Measurements from ENCODE around the gene PALM3.

Gene PALM3, protein sequence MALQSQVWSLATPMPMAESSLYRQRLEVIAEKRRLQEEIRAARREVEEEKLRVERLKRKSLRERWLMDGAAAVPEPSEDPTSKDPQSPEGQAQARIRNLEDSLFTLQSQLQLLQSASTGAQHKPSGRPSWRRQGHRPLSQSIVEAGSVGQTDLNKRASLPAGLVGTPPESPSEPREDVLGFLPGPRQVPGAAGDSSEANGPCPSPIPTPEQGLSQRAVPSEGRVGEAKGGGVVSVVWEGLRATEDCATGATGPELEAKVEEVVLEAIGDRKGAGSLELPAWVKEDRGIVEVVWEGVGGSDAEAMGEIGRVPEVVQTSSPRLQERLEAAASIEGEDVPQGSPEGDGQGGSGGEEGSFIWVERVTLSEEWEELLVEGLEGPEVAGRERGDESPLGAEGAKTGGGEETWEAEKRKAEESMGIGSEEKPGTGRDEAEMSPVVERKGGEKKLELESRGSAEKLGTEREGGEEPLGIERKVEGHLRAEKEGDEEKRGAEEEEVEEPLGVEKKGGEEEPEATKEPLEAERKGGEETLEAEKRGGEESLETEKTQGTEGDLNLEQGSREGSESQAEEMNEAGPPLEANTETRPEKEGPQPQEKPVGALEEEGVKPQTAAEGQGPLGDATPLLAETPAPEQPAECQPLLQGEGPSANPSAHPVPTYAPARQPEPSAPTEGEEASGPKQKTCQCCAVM

DNA sequence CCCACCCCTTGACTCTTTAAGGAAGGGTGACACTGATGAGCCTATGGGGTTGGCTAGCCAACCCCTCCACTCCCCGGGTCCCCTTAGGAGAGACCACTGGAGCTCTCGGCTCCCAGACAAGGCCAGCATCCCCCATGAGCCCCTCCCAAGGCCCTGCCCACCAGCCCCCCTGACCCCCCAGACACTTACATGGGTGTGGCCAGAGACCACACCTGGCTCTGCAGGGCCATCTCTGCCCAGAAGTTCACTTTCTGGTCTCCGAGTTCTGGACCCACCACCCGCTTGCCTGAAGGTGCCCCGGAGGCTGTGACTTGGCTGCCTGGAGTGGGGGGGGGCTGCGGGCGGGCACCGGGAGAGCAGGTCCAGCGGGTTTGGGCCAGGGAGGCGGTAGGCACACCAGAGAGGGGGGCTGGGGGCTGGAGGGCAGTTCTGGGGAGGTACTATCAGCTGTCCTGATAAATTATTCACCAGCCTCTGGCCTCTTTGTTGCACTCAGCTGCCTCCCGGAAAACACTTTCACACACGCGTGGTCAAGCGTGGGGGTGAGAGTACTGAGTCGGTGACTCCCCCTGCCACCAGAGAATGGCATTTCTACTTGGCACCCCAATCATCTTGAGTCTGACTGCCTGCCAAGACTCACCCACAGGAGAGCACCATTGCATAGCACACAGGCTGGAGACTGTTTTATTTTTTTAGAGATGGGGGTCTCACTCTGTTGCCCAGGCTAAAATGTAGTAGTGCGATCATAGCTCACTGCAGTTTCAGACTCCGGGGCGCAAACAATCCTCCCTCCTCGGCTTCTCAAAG, at the start of gene PALM3:
PALM3 (minus strand) TSS at position 326 of the 807 bp plus-strand sequence; CDS start at position 230, 96 bp downstream.
- no peak for DNase-seq

DNA sequence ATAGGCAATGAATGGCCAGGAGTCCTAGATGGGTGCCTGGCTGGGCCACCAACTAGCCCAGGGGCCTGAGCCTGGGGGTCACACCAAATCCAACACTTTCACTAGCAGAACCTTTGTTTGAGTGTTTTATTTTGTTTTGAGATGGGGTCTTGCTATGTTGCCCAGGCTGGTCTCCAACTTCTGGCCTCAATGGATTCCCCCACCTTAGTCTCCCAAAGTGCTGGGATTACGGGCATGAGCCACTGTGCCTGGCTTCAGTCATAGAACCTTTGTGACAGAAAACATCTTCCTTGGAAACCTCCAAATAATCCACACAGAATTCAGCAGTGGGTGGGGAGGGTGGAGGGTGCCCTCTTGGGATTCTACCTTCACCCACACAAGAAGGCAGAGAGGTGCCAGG, 49.6 kb upstream of the PALM3 start:
- no peak for DNase-seq

DNA sequence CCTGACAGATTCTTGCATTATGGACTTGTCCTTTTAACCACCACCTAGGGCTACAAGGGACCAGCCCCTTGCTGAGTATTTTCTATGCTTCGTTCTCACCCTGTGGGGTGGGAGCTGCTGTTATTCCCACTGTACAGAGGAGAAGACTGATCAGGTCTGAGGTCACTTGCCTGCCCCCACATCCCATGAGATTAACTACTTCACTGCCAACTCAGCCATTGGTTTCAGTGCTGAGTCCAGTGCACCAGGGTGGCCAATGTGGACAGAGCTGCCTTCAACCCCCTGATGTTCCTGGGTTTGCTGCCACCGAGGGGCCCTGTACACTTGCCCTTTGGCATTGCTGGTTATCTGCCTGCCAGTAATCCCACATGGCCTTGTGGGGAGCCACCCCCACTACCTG, 48.8 kb upstream of the PALM3 start:
- DNase-seq: no peak

DNA sequence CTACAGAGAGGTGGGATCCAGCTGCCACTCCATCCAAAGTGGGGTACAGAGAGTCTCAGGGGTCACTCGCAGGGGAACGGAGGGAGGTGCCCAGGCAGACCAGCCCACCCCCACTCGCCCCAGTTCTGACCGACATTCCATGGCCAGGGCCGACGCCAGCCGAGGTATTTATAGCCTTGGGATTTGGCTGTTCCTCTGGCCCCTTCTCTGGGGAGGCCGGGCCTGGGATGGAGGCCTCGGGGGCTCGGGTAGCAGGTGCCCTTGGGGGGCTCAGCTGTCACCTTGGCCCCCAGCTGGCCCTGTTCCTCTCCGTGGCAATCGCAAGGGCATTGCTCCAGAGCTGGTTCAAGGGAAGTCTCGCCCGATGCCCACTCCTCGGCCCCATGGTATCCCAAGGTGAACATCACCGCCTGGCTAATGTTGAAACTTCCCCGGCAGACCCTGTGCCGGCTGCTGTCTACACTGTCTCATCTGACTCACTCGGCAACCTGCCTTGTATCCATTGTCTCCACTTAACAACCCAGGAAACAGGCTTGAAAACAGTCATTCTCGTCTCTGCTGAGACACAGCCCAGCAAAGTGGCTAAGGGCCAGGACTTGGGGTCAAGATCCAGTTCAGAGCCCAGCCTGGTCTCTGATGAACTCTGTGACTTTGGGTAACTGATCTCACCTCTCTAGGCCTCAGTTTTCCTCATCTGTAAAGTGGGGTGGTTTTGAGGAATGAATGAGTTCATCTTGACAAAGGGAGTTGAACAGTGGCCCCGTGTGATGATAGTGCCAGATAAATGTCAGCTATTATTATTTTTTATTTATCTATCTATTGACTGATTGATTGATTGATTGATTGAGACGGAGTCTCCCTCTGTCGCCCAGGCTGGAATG, 45.9 kb upstream of the PALM3 start:
- no peak for DNase-seq

DNA sequence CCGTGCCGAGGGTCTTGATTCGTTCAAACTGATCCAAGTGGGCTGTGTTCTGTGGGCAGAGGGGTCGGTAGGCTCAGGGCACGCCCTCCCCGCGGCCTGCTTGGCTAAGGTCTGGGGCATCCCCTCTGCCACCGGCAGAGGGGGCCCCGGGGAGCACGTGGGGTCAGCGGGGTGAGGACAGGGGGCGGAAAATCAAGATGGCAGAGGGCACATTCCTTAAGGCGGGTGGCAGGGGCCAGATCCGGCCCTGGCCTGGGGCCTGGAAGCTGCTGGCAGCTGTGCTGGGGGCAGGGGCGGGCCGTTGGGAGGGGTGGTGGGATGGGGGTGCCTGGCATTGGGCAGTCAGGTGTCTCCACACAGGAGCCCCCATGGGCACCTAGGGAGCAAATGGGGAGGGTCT, 45.0 kb upstream of the PALM3 start:
- DNase-seq: no peak

DNA sequence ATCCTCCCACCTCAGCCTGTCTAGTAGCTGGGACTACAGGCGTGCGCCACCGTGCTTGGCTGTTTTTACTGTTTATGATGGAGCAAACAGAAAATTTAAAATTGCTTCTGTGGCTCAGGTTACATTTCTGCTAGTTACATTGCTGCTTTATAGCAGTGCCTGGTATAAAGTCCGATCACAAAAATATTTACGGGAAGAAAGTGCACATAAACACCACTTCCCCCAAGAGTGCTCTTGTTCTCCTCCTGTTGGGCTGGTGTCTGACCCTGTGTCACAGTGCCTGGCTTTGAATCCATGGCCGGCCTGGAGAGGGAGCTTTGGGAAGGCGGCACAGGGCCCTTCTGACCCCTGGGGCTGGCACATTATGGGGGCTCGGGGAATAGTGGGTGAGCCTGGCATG, 43.8 kb upstream of the PALM3 start:
- no peak for DNase-seq

DNA sequence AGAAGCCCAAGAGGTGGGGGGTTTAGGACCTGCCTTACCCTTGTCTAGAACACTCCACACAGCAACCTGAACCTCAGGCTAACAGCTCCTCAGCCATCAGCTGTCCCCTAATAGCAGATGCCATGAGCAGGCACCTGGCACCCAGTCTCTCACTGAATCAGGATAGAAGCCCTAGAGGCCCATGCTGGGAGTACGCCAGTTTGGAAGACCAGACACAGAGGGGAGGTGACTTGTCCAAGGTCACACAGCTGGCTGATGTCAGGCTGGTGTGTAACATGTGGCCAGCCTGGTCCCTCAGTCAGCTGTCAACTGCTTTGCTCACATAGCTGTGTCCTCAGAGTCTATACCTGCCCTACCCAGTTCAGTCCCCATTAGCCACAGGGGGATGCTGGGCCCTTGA, 41.4 kb upstream of the PALM3 start:
- DNase-seq: no peak

DNA sequence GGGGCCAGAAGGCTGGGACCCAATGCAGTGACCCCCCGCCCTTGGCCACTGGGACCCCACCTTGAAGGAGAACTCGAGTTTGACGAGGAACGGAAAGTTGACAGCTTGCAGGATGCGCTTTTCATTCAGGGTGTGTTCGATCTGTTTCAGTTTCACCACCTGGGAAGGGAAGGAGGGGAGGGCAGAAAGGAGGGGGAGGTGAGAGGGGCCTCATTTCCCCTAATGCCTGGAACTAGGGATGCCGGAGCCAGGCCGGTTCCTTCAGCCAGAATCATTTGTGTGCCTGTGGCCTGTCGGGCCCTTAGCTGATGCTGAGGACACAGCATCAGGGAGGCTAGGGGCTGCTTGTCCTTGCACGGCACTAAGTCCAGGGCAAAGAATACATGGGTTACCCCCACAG, 40.9 kb upstream of the PALM3 start:
- DNase-seq: no peak

DNA sequence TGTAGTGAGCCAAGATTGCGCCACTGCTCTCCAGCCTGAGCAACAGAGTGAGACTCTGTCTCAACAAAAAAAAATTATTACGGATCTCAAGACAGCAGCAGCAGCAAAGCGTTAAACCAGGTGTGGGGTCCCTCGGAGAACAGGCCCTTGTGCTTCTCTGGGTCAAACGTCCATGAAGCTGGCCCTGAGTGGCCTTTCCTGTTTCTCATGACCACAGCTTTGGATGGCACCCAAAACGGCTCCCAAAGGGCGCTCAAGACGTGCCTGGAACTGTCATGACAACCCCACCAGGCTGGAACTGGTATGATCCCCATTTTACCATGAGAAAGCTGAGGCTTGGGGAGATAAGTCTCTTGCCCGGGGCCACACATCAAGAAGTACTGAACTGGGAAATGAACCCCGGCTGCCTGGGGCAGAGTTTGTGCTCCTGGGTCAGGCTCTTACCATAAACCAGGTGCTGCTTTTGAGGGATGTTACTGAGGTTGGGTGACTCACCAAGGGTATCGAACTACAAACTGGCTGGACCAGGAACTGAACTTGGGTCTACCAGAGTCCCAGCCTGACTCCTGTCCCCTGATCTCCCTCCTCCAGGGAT, 40.3 kb upstream of the PALM3 start:
- no peak for DNase-seq

DNA sequence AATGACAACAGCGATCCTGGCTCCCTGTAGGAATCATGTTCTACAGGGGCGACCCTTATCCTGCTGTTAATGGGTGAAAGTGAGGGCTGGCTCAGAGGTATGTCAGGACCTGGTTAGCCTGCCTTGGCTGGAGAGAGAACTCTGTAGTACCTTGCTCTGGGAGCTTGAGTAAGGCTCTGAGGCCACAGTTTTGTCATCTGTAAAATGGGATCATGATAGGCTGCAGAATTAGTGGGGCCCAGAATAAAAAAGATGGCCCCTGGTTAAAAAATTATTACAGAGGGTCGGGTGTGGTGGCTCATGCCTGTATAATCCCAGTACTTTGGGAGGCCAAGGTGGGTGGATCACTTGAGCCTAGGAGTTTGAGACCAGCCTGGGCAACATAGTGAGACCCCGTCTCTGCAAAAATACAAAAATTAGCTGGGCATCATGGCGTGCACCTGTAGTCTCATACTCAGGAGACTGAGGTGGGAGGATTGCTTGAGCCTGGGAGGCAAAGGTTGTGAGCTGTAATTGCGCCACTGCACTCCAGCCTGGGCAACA, 39.2 kb upstream of the PALM3 start:
- DNase-seq: no peak

DNA sequence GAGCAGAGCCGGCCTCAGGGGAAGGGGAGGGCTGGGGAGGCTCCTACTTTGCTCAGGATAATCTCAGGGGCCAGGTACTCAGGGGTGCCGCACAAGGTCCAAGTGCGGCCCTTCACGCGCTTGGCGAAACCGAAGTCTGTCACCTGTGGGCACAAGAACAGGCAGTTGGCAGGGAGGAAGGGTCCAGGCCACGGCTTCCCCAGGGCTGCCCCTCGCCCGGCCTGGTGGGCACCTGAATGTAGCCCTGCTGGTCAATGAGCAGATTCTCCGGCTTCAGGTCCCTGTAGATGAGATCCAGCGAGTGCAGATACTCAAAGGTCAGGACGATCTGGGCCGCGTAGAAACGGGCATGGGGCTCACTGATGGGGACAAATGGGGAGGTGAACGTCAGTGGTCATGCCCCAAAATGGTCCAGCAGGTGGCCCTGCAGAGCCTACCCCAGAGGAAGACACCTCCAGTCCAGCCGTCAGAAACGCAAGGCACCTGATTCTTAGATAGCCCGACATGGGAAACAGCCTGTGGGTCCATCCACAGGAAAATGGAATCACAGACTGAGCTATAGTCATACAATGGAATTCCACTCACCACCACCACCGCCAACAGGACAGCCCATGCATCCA, 35.8 kb upstream of the PALM3 start:
- no peak for DNase-seq

DNA sequence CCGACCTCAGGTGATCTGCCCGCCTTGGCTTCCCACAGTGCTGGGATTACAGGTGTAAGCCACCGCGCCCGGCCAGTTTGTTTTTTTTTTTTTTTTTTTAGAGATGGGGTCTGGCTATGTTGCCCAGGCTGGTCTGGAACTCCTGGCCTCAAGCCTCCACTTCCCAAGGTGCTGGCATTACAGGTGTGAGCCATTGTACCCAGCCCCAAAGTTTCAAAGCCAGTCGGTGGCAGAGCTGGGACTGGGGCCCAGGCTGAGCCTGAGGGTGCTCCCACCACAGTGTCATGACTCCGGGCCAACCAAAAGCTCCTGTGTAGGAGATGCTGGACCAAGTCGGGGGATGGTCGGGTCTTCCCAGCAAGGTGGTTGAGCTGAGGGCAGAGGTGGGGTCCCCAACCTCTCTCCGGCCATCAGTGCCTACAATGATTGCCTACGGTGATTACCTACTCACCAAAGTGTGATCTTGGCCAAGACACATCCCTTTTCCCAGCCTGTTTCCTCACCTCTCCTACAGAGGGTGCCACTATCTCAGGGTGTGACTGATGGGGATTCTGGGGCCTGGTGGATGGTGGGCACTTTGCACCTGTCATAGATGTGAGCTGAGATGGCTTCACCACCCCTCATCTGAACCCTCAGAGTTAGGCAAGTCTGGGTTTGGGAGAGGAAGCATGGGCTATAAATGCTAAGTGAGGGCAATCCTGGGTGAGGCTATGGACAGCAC, 34.6 kb upstream of the PALM3 start:
- no peak for DNase-seq

DNA sequence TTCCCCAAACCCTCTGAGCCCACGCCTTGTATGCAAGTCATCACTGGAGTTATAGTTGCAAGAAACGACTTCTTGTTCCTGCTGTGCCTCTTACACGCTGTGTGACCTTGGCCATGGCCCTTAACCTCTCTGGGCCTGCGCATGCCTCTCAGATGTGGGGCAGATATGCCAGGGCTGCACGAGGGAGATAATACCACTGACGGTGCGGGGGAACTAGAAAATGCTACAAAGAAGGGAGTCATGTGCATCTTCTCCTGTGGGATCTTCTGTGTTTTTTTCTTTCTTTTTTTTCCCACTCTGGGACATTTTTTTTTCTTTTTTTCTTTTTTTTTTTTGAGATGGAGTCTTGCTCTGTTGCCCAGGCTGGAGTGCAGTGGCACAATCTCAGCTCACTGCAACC, 33.0 kb upstream of the PALM3 start:
- DNase-seq: no peak

DNA sequence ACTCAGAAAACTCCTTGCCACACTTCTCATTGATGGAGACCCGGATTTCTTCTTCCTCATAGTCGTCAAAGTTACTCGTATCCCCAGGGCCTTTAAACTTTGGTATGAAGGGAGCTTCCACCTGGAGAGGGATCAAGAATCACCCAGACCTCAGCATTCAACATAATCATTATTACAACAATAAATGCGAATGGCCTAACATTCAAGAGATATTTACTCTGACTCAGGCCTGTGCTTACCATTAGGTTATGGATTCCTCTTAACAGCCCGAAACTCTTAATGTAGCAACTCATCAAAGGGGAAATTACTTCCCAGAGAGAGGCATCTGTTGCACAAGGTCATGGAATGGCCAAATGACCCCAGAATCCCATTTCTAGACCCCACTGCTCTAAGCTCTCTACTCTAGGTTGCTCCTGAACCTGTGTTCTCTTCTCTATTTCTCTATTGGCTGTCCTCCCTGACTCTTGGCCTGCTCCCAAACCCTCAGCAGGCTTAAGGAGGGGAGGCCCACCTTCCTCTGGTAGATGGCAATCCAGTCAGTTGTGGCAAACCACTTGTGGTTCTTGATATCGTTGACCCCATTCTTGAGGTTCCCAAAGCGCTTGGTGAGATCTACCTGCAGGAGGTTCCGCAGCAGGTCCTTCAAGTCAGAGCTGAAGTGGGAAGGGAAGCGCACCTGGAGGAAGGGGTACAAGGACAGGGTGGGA, 31.4 kb upstream of the PALM3 start:
- no peak for DNase-seq

DNA sequence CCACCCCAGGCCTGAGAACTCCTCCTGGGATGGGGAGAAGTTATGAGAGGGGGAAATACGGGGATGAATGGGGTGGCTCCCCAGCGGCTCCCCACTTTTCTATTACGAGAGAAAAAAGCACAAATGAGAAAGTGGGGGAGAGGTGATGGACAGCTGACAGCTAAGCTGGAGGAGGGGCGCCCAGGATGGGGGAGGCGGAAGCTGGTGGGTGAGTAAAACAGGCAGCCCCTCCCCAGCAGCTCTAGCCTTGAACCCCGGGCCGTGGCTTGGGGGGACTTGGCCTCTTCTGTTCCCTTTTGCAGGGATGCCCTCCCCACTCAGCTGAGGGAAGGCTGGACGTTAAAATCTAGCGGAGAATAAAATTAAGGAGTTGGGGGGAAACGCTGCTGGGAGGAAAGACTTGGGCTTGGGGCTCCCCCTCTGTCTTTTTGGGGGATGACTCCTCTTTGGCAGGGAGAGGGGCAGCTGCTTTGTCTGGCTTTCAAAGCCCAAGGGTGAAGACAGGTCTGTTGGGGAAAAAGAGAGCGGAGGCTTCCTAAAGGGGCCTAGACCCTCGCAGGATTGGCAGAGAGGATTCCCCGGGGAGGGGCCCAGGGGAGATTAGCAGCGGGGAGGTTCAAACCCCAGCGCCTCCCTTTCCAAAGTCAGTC, 30.1 kb upstream of the PALM3 start:
- DNase-seq: no peak

DNA sequence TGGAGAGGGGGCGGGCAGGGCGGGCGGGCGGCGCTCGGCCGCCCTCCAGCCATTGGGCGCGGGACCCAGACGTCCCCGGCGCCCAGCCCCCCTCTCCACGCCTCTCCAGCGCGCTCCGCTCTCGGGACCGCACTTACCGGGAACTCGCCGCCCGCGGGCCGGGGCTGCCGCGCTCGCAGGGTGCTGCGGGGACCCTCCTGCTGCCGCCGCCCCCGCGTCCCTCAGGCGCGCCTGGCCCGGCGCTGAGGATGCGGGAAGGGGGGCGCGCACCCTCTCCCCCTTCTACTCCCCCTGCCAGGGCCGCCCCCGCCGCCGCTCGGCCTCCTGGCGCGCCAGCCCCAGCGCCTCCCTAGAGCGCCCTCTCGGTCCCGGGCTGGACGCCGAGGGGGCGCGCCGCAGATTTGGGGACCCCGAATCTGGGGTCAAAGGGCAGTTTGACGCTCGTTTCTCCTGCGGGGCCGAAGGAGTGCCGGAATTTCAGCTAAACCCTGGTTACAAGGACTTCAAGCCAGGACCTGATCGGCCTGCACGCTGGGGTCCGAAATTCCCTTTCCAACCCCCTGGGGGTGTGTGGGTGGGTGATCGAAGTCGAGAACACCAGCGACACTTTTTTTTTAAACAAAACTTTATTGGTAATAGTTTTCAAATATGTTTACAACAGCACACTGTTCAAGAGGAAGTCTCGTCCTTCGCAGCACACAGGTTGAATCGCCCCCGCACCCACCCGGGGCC, 29.4 kb upstream of the PALM3 start:
- DNase-seq: no peak

DNA sequence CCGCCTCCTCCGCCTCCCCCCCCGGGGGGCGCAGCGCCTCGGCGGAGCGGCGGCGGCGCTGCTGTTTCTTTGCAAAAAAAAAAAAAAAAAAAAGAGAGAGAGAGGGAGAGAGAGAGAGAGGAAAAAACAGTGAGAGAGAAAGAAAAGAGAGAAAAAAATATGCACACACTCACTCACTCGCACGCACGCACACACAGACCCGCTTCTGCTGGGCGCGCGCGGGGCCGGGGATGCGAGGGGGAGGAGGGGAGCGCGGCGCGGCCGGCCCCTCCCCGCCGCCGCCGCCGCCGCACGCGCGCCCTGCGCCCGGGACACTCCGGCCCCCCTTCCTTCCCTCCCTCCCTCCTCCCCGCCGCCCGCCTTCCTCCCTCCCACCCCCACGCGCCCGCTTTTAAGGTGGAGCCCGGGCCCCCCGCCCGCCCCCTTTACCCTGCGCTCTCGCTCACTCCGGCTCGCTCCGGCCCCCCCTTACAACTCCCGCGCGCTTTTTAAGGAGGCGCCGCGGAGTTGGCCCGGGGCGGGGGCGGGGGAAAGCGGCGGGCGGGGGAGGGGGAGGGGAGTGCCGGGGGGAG, 28.7 kb upstream of the PALM3 start, which contains the start of gene SAMD1:
SAMD1 (minus strand) TSS at position 243 of the 572 bp plus-strand sequence.
- DNase-seq: no peak

Data from cerebellar nuclear complex (tissue), 1 donor.